ENCODE data around the gene PMS1. TPM values are rescaled to one million over a fixed set of nuclear protein-coding genes. Genes with fewer than 3 reads are reported as not detected.

PMS1 gene
- total and polyA plus RNA-seq, 7 donors = 4.6 to 20.3 (median 10.2) TPM

DNA sequence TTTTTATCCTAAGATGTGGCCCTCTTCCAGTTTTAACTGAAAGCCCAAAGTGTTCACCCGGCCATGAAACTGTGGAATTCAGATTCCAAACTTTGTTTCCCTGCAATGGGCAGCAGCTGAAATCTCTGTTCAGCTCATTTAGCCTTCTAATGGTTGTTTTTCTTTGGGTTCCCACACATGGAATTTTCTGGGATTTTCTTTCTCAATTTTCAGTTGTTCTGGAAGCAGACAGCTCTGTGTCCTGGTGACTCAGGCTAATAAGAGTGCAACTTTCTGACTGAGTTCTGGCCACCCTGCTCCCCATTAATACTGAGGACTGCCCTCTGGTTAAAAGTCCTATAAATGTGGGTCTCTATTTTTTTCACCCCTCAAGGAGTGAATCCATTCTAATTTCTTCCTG, 78.5 kb downstream of the PMS1 start:
- Histone ChIP-seq H3K27me3 (ENCODE audit: insufficient read depth in 3 of 3, low read length in 2 of 3) (no peaks in the 10 kb centered on the region), H3K9me3 (no peaks in the 10 kb centered on the region), H3K4me3 (no peak overlapping the region), H3K36me3 (ENCODE audit: insufficient read depth in 1 of 2, low read depth in 1 of 2) (peaks cover 0 to 19% of the 10 kb centered on the region in 2 donors), H3K4me1 (no peaks in the 10 kb centered on the region), H3K27ac (no peak overlapping the region)
- 62 to 76% (median 75%) methylated on average over 1 of the region's 1 CpG for WGBS, 3 donors
- intact Hi-C loops (cut with DNase I) = no loop called here
- no peak for DNase-seq
- no peak for ATAC-seq
- no peak for TF ChIP-seq CTCF (IDR thresholded peaks at IDR 0.05)

DNA sequence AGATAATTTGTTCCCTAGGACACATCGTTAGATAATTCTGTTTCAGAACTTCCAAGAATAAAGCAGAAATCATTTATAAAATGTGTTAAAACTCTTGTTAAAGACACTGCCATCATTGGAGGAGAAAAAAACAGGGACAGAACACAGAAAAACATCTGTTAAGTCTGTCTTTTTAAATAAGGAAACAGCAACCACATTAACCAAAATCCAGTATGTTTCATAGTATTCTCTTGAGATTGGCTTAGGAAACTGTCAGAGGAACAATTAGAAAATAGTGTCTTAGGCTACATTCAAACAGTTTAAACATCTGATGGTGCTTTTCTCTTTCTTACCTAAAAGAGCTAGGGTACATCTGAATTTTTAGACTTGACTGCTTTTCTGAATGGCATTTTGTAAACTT, 81.6 kb downstream of the PMS1 start:
- H3K4me3 ChIP-seq = no peak overlapping the region
- no peaks in the 10 kb centered on the region for H3K27me3 ChIP-seq (ENCODE audit: insufficient read depth in 3 of 3, low read length in 2 of 3)
- intact Hi-C loops (cut with DNase I) = no loop called here
- ATAC-seq (no peak), DNase-seq (no peak)
- WGBS, 3 donors = 68 to 78% (median 71%) methylated on average over 1 of the region's 1 CpG
- no peak overlapping the region for H3K27ac ChIP-seq
- TF ChIP-seq CTCF (IDR thresholded peaks at IDR 0.05) = no peak
- no peaks in the 10 kb centered on the region for H3K4me1 ChIP-seq
- H3K36me3 ChIP-seq (ENCODE audit: insufficient read depth in 1 of 2, low read depth in 1 of 2) = peaks cover 0 to 23% of the 10 kb centered on the region in 2 donors
- H3K9me3 ChIP-seq = no peaks in the 10 kb centered on the region

- 86 to 93% (median 87%) methylated on average over 1 of the region's 1 CpG for WGBS, 3 donors
Observed at GRCh38 chr2:189866296-189866695, 82.0 kb downstream of the PMS1 start.

DNA sequence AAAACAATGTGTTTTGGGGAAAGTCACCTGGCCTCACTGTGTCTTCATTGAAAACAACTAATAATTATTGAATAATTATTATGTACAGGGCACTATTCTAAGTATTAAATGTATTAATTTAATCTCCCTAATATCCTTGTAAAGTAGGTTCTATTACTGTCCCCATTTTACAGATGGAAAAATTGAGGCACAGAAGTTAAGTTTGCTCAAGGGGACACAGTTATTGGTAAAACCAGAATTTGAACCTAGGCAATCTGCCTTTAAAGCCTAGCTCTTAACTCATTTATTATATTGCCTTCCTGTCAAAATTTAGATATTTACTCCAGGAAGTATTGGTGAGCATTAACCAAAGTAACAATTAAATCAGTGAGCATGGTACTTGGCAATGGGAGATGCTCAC, 84.6 kb downstream of the PMS1 start:
- intact Hi-C loops (cut with DNase I) = no loop called here
- DNase-seq (no peak), ATAC-seq (no peak)
- H3K4me3 ChIP-seq = no peak overlapping the region
- no peak overlapping the region for H3K27ac ChIP-seq
- H3K36me3 ChIP-seq (ENCODE audit: insufficient read depth in 1 of 2, low read depth in 1 of 2) = peaks cover 0 to 23% of the 10 kb centered on the region in 2 donors
- H3K27me3 ChIP-seq (ENCODE audit: insufficient read depth in 3 of 3, low read length in 2 of 3) = no peaks in the 10 kb centered on the region
- TF ChIP-seq CTCF (IDR thresholded peaks at IDR 0.05) = no peak
- H3K4me1 ChIP-seq = no peaks in the 10 kb centered on the region
- no peaks in the 10 kb centered on the region for H3K9me3 ChIP-seq

More at GRCh38 chr2:189866296-189866695, 82.0 kb downstream of the PMS1 start:
- DNase-seq = no peak
- ATAC-seq = no peak
- TF ChIP-seq CTCF (IDR thresholded peaks at IDR 0.05) = no peak
- Histone ChIP-seq H3K27me3 (ENCODE audit: insufficient read depth in 3 of 3, low read length in 2 of 3) (no peaks in the 10 kb centered on the region), H3K4me3 (no peak overlapping the region), H3K36me3 (ENCODE audit: insufficient read depth in 1 of 2, low read depth in 1 of 2) (peaks cover 0 to 23% of the 10 kb centered on the region in 2 donors), H3K9me3 (no peaks in the 10 kb centered on the region), H3K27ac (no peak overlapping the region), H3K4me1 (no peaks in the 10 kb centered on the region)
- intact Hi-C loops (cut with DNase I) = no loop called here

GRCh38 chr2:189870381-189871085, 86.3 kb downstream of the PMS1 start:
- no peak for TF ChIP-seq CTCF (IDR thresholded peaks at IDR 0.05)
- Histone ChIP-seq H3K27me3 (ENCODE audit: insufficient read depth in 3 of 3, low read length in 2 of 3) (no peaks in the 10 kb centered on the region), H3K36me3 (ENCODE audit: insufficient read depth in 1 of 2, low read depth in 1 of 2) (peaks cover 0 to 25% of the 10 kb centered on the region in 2 donors), H3K27ac (no peak overlapping the region), H3K4me3 (no peak overlapping the region), H3K4me1 (no peaks in the 10 kb centered on the region), H3K9me3 (no peaks in the 10 kb centered on the region)
- no peak for DNase-seq
- ATAC-seq = no peak
- intact Hi-C loops (cut with DNase I) = no loop called here
- 85 to 97% (median 92%) methylated on average over 5 of the region's 5 CpGs for WGBS, 3 donors
